SU-DHL-6 (cell line): ENCODE data around the gene ETFA.

Source experiments
- H2AFZ ChIP-seq: fragments of 200-600 bp; sonication (generic); 2 replicates; pipeline ENCODE4 v1.6.1; 2014; ENCODE audit warnings: low read depth, mild to moderate bottlenecking, moderate library complexity, mixed read lengths, antibody characterized with exemption, low read length; ENCODE audit not compliant: severe bottlenecking
- H3F3A ChIP-seq: fragments of 200-600 bp; shearing (Covaris generic); 2 replicates; pipeline ENCODE4 v1.6.0; 2016; ENCODE audit warnings: antibody characterized with exemption, mild to moderate bottlenecking; ENCODE audit not compliant: insufficient read depth
- H3K27ac ChIP-seq: fragments of 200-600 bp; sonication (generic); 2 replicates; pipeline ENCODE4 v1.5.1; 2016; ENCODE audit warnings: low read depth, mild to moderate bottlenecking, low read length, moderate library complexity, mixed read lengths
- H3K27me3 ChIP-seq: fragments of 200-600 bp; sonication (generic), shearing (Covaris generic); 2 replicates; pipeline ENCODE4 v1.6.0; 2014; ENCODE audit warnings: mild to moderate bottlenecking, low read length
- H3K36me3 ChIP-seq: fragments of 200-600 bp; sonication (generic); 2 replicates; pipeline ENCODE4 v1.6.1; 2014; ENCODE audit warnings: mild to moderate bottlenecking, low read length, mixed read lengths
- H3K4me2 ChIP-seq: fragments of 300-600, 200-600 bp; shearing (Covaris generic), sonication (generic); 2 replicates; pipeline ENCODE4 v1.6.0; 2014; ENCODE audit warnings: low read length, low read depth, mild to moderate bottlenecking; ENCODE audit not compliant: poor library complexity, severe bottlenecking
- H3K4me3 ChIP-seq: fragments of 200-600 bp; sonication (generic); 2 replicates; pipeline ENCODE4 v1.5.1; 2014; ENCODE audit warnings: antibody characterized with exemption, low read length, mild to moderate bottlenecking, mixed read lengths; ENCODE audit not compliant: insufficient read depth, poor library complexity, severe bottlenecking
- H3K79me2 ChIP-seq: fragments of 200-600 bp; sonication (generic); 2 replicates; pipeline ENCODE4 v1.6.1; 2014; ENCODE audit warnings: mild to moderate bottlenecking, low read length, moderate library complexity; ENCODE audit not compliant: insufficient read depth
- H3K9ac ChIP-seq: fragments of 200-600 bp; sonication (generic); 2 replicates; pipeline ENCODE4 v1.7.0; 2014; ENCODE audit warnings: mild to moderate bottlenecking, low read length
- H3K9me2 ChIP-seq: fragments of 200-600 bp; sonication (generic); replicated peaks from 2 replicates; pipeline ENCODE4 v1.6.1; 2014; ENCODE audit warnings: low read length; ENCODE audit not compliant: insufficient read depth
- H3K9me3 ChIP-seq: fragments of 200-600 bp; sonication (generic); 2 replicates; pipeline ENCODE4 v1.6.1; 2014; ENCODE audit warnings: low read length, mixed read lengths; ENCODE audit not compliant: insufficient read depth
- H4K20me1 ChIP-seq: fragments of 200-600 bp; sonication (generic); 2 replicates; pipeline ENCODE4 v1.6.1; 2014; ENCODE audit warnings: low read depth, mild to moderate bottlenecking, antibody characterized with exemption, low read length, moderate library complexity, mixed read lengths
- CTCF ChIP-seq: fragments of 200-600 bp; sonication (generic); IDR thresholded peaks from one replicate; pipeline ENCODE4 v1.5.1; 2017; ENCODE audit warnings: antibody characterized with exemption, mild to moderate bottlenecking, low read length, moderate library complexity; ENCODE audit not compliant: insufficient read depth, poor library complexity, severe bottlenecking
- EZH2phosphoT487 ChIP-seq: fragments of 200-600 bp; sonication (generic), shearing (Covaris generic); conservative IDR thresholded peaks from 2 replicates; pipeline ENCODE4 v1.6.1; 2018; ENCODE audit warnings: mild to moderate bottlenecking, antibody characterized with exemption, low read length, moderate library complexity, mixed read lengths

ETFA gene

GRCh38 chr15:76217882-76218217, 93.4 kb downstream of the ETFA start:
- Histone ChIP-seq H3K9ac (no peak overlapping the region), H3K9me2 (no peaks in the 10 kb centered on the region), H3K27me3 (no peaks in the 10 kb centered on the region), H4K20me1 (no peaks in the 10 kb centered on the region), H3F3A (no peaks in the 10 kb centered on the region), H3K4me2 (no peak overlapping the region), H2AFZ (no peak overlapping the region), H3K36me3 (peaks cover 7% of the 10 kb centered on the region; the same call in 1 of the 2 replicates), H3K4me3 (no peak overlapping the region), H3K27ac (no peak overlapping the region), H3K79me2 (no peaks in the 10 kb centered on the region), H3K9me3 (no peaks in the 10 kb centered on the region)
- no peak for TF ChIP-seq CTCF
- no peak for TF ChIP-seq EZH2phosphoT487

DNA sequence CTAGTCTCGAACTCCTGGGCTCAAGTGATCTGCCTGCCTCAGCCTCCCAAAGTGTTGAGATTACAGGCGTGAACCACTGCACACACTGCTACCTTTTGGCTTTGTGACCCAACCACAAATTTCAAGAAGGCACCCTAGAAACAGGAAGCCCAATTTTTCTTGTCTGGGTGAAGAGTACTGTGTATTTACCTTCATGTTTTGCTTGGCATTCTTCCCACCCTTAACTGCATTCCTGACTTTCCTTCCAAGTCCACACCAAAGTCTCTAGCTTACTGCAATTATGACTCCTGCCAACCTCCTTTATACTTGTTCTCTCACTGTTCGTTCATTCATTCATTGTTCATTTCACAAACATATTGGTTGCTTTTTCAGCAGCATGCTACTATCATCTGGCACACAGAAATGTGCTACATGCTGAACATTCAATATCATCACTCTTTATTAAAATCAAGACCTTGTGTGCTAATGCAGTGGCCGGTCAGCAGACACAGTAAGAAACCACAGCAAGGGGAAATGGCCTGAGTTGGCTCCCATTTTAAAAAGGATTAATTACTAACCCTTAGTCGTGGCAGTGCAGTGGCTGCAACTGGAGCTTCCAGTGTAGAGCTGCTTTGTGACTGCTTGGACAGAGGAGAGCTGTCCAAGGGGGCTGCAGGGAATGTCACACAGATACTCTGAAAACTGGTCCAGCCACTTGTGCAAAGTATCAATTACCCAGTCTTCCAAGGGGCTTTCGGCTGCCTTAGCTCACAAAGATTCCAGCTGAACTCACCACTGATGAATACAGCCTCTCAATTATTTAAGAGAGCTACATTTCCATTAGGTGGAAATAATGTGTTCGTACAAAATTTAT, 94.0 kb downstream of the ETFA start:
- Histone ChIP-seq H3K9me2 (no peaks in the 10 kb centered on the region), H2AFZ (no peak overlapping the region), H3K79me2 (no peaks in the 10 kb centered on the region), H3K9me3 (no peaks in the 10 kb centered on the region), H3K36me3 (peaks cover 7% of the 10 kb centered on the region; the same call in 1 of the 2 replicates), H3K27ac (no peak overlapping the region), H3K9ac (no peak overlapping the region), H4K20me1 (no peaks in the 10 kb centered on the region), H3F3A (no peaks in the 10 kb centered on the region), H3K27me3 (no peaks in the 10 kb centered on the region), H3K4me3 (no peak overlapping the region), H3K4me2 (no peak overlapping the region)
- TF ChIP-seq CTCF (no peak), EZH2phosphoT487 (no peak)

GRCh38 chr15:76215634-76216033, 95.6 kb downstream of the ETFA start:
- Histone ChIP-seq H2AFZ (no peak overlapping the region), H3K27ac (no peak overlapping the region), H3K4me3 (no peak overlapping the region), H3K79me2 (no peaks in the 10 kb centered on the region), H3K9me2 (no peaks in the 10 kb centered on the region), H3K27me3 (no peaks in the 10 kb centered on the region), H3F3A (no peaks in the 10 kb centered on the region), H3K36me3 (0 out of 2 replicates have a peak, but pooled peaks cover 7% of the 10 kb centered on the region), H3K9me3 (no peaks in the 10 kb centered on the region), H4K20me1 (no peaks in the 10 kb centered on the region), H3K4me2 (no peak overlapping the region), H3K9ac (no peak overlapping the region)
- no peak for TF ChIP-seq CTCF
- no peak for TF ChIP-seq EZH2phosphoT487
